Breast epithelium (tissue), 4 donors: ENCODE measurements around the gene ISLR. TPM values are rescaled to one million over a fixed set of nuclear protein-coding genes. Genes with fewer than 3 reads are reported as not detected.

Experiments
- DNase-seq, 2 donors: peaks; one replicate each; pipeline ENCODE4 v3.0.0-alpha.2; 2019; ENCODE audit warnings: low spot score in 2 of 2
- H3K27ac ChIP-seq, 2 donors: fragments of 200-600 bp; sonication (generic) in 1 of 2; one replicate each; pipeline ENCODE4 v1.5.1; 2016 to 2019; ENCODE audit warnings: mild to moderate bottlenecking in 1 of 2
- H3K27me3 ChIP-seq, 2 donors: fragments of 200-600 bp; sonication (generic) in 1 of 2; one replicate each; pipeline versions ENCODE4 v1.5.1 to v1.6.0; 2017 to 2019; ENCODE audit warnings: control low read depth in 1 of 2, mild to moderate bottlenecking in 1 of 2
- H3K36me3 ChIP-seq: fragments of 200-600 bp; one replicate; pipeline ENCODE4 v1.5.1; 2019
- H3K4me1 ChIP-seq, 2 donors: fragments of 200-600 bp; sonication (generic); one replicate each; pipeline ENCODE4 v1.5.1; 2016 to 2019; ENCODE audit warnings: control low read depth in 1 of 2
- H3K4me3 ChIP-seq, 3 donors: fragments of 200-600 bp; sonication (generic); 1 replicate in 2 of 3; 2 replicates in 1 of 3; pipeline ENCODE4 v1.5.1; 2016 to 2019; ENCODE audit warnings: mild to moderate bottlenecking in 3 of 3, moderate library complexity in 2 of 3
- H3K9me3 ChIP-seq, 2 donors: fragments of 200-600 bp; sonication (generic) in 1 of 2; one replicate each; pipeline ENCODE4 v1.5.1; 2016 to 2019; ENCODE audit warnings: control low read depth in 1 of 2
- POLR2A ChIP-seq: fragments of 450-650 bp; IDR thresholded peaks from one replicate; pipeline ENCODE4 v1.6.1; 2016; ENCODE audit warnings: antibody characterized with exemption, mild to moderate bottlenecking, moderate library complexity
- POLR2AphosphoS5 ChIP-seq, 3 donors: sonication (generic); formaldehyde crosslinking; IDR thresholded peaks; one replicate each; pipeline ENCODE4 v1.6.1; 2017; ENCODE audit warnings: antibody characterized with exemption in 3 of 3
- intact Hi-C: fragments of 100-400 bp; cut with DNase I; formaldehyde crosslinking; loops from one replicate; pipeline ENCODE4 v1.15.1; 2023; ENCODE audit warnings: low total_unique reads
- total RNA-seq, 3 donors: library from RNA; depleted of rRNA; stranded (reverse); fragments of >200 nt; gene quantifications; one replicate each; pipeline ENCODE4 v1.1.0, GENCODE V29; 2016
- TF ChIP-seq, protein P1 (sequence below), 3 donors: fragments of 450-650 bp; IDR thresholded peaks; one replicate each; pipeline ENCODE4 v1.5.1; 2016 to 2017; ENCODE audit warnings: antibody characterized with exemption in 3 of 3, mild to moderate bottlenecking in 3 of 3, moderate library complexity in 3 of 3

The ISLR gene
- total RNA-seq, 3 donors from 2014 or later: 49.2 to 88.0 (median 71.8) TPM

DNA sequence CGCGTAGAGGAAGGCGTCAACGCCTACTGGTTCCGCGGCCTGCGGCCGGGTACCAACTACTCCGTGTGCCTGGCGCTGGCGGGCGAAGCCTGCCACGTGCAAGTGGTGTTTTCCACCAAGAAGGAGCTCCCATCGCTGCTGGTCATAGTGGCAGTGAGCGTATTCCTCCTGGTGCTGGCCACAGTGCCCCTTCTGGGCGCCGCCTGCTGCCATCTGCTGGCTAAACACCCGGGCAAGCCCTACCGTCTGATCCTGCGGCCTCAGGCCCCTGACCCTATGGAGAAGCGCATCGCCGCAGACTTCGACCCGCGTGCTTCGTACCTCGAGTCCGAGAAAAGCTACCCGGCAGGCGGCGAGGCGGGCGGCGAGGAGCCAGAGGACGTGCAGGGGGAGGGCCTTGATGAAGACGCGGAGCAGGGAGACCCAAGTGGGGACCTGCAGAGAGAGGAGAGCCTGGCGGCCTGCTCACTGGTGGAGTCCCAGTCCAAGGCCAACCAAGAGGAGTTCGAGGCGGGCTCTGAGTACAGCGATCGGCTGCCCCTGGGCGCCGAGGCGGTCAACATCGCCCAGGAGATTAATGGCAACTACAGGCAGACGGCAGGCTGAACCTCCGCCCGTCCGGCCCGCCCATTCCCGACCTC is 39.0 kb upstream of the ISLR start:
- H3K4me1 ChIP-seq: peaks cover 4 to 15% of the 10 kb centered on the region in 2 donors
- TF ChIP-seq, protein P1, sequence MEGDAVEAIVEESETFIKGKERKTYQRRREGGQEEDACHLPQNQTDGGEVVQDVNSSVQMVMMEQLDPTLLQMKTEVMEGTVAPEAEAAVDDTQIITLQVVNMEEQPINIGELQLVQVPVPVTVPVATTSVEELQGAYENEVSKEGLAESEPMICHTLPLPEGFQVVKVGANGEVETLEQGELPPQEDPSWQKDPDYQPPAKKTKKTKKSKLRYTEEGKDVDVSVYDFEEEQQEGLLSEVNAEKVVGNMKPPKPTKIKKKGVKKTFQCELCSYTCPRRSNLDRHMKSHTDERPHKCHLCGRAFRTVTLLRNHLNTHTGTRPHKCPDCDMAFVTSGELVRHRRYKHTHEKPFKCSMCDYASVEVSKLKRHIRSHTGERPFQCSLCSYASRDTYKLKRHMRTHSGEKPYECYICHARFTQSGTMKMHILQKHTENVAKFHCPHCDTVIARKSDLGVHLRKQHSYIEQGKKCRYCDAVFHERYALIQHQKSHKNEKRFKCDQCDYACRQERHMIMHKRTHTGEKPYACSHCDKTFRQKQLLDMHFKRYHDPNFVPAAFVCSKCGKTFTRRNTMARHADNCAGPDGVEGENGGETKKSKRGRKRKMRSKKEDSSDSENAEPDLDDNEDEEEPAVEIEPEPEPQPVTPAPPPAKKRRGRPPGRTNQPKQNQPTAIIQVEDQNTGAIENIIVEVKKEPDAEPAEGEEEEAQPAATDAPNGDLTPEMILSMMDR (IDR thresholded peaks at IDR 0.05): no peak
- TF ChIP-seq POLR2A: no peak
- TF ChIP-seq POLR2AphosphoS5 (IDR thresholded peaks at IDR 0.05): no peak
- no peaks in the 10 kb centered on the region for H3K36me3 ChIP-seq
- no peak for DNase-seq
- intact Hi-C loops: no loop called here
- peaks cover 3 to 64% of the 10 kb centered on the region in 2 donors for H3K27me3 ChIP-seq
- H3K9me3 ChIP-seq: peaks cover 10 to 25% of the 10 kb centered on the region in 2 donors
- H3K27ac ChIP-seq: peak overlapping the region in 1 of 2 donors; percentile 25
- H3K4me3 ChIP-seq: no peak overlapping the region

DNA sequence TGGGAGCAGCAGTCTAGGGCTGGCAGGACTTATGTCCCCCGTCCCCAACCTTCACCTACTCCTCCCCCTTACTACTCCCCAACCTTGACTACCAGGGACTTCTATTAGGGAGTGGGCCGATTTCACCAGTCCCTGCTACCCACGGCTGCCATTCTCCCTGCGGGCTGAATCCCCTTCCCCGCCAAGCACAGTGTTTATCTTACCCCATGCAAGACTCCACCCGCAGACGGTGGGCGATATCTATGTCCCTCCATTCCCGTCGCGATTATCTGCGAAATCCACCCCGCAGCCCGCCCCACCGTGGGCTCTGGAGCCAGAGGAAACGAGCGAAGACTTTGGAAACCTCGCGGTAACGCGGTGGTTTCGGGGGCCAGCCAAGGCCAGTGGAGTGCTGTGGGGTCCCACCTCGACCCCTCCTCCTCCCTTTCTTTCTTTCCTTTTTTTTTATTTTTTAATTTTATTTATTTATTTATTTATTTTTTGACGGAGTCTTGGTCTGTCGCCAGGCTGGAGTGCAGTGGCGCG is 38.4 kb upstream of the ISLR start:
- Histone ChIP-seq H3K36me3 (no peaks in the 10 kb centered on the region), H3K27me3 (peaks cover 3 to 58% of the 10 kb centered on the region in 2 donors), H3K4me3 (no peak overlapping the region), H3K4me1 (peaks cover 0 to 11% of the 10 kb centered on the region in 2 donors), H3K27ac (peak overlapping the region in 1 of 2 donors; percentile 88), H3K9me3 (peaks cover 10 to 25% of the 10 kb centered on the region in 2 donors)
- intact Hi-C loops: no loop called here
- DNase-seq: no peak
- peak in 1 of 3 donors; percentile 23 for TF ChIP-seq POLR2AphosphoS5 (IDR thresholded peaks at IDR 0.05)
- no peak for TF ChIP-seq POLR2A

DNA sequence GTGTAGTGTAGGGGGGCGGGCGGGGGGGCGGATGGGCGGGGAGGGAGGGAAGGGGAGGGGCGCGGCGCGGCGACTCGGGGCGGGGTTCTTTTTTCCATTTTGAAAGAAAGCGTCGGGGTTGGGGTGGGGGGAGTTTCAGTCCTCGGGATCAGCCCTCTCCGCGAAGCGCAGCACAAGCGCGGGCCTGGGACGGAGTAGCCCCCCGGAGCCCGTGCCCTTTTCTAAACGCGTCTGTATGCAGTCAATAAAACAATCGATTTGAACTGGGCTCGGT is 37.0 kb upstream of the ISLR start:
- TF ChIP-seq POLR2AphosphoS5 (IDR thresholded peaks at IDR 0.05) (no peak), POLR2A (no peak)
- TF ChIP-seq, protein P1 (IDR thresholded peaks at IDR 0.05): no peak
- no peak for DNase-seq
- Histone ChIP-seq H3K27ac (peak overlapping the region; percentile 78 to 88), H3K27me3 (peaks cover 0 to 44% of the 10 kb centered on the region in 2 donors), H3K4me3 (peak overlapping the region; percentile 46 to 71 (median 56)), H3K36me3 (no peaks in the 10 kb centered on the region), H3K4me1 (peaks cover 0 to 7% of the 10 kb centered on the region in 2 donors), H3K9me3 (peaks cover 10 to 25% of the 10 kb centered on the region in 2 donors)
- intact Hi-C loops: no loop called here

DNA sequence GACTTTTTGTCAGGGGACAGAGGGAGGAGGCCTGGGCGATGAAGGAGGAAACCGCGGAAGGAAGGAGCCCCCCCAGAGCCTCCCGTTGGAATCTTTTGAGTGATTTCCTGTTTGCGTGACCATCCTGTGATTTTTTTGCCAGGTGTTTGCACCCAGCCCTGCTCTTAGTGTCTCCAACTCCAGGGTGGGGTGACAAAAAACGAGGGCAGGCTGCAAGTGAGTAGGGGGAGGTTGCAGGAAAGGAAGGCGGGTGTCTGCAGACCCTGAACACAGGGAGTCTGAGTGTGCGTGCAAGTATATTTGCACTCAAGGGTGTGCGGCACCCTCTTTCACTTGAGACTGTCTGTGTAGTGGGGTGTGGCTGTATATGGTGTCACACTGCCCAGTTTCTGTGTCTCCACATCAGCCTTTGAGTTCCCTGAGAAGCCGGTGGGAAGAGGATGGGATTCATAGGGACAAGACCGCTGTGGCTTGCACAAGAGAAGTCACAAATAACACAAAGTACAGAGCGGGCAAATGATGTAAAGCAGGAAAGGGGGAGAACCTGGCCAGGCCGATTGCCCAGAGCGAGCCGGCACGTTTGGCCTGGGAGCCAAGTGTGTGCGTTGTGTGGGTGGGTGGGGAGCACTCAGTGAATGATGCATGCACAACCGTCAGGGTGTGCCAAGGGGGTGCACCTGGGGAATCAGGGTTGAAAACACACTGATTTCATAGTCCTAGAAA is 36.5 kb upstream of the ISLR start:
- Histone ChIP-seq H3K27ac (peak overlapping the region; percentile 78 to 88), H3K4me3 (peak overlapping the region; percentile 46 to 71 (median 56)), H3K9me3 (peaks cover 10 to 25% of the 10 kb centered on the region in 2 donors), H3K27me3 (peaks cover 0 to 39% of the 10 kb centered on the region in 2 donors), H3K4me1 (peaks cover 0 to 7% of the 10 kb centered on the region in 2 donors), H3K36me3 (no peaks in the 10 kb centered on the region)
- TF ChIP-seq, protein P1 (IDR thresholded peaks at IDR 0.05): no peak
- TF ChIP-seq POLR2AphosphoS5 (IDR thresholded peaks at IDR 0.05) (no peak), POLR2A (no peak)
- intact Hi-C loops: no loop called here
- no peak for DNase-seq

DNA sequence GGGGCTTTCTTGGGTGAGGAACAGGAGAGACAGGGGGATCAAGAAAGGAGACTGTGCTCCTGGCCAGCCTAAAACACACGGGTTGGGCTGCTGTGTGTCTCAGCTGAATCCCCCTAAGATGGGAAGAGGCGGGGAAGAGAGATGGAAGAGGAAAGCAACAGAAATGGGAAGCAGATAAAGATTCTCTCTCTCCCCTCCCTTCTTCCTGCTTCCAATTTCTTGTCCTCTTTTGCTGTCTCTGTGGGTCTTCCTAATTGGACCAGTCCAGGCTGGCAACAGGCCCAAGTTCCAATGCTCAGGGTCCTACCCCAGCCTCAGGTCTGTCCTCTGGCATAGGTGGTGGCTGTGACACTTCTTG is 36.0 kb upstream of the ISLR start:
- Histone ChIP-seq H3K27me3 (peaks cover 0 to 36% of the 10 kb centered on the region in 2 donors), H3K36me3 (no peaks in the 10 kb centered on the region), H3K9me3 (peaks cover 9 to 22% of the 10 kb centered on the region in 2 donors), H3K27ac (peak overlapping the region in 1 of 2 donors; percentile 88), H3K4me3 (no peak overlapping the region), H3K4me1 (peaks cover 0 to 7% of the 10 kb centered on the region in 2 donors)
- DNase-seq: no peak
- intact Hi-C loops: no loop called here
- TF ChIP-seq POLR2A (no peak), POLR2AphosphoS5 (IDR thresholded peaks at IDR 0.05) (no peak)
- TF ChIP-seq, protein P1 (IDR thresholded peaks at IDR 0.05): no peak
